H9 (cell line): ENCODE data around the gene AP2A2. TPM values are rescaled to one million over a fixed set of nuclear protein-coding genes. Genes with fewer than 3 reads are reported as not detected.

Experiments
- DNase-seq: peaks from one replicate; pipeline ENCODE4 v3.0.0-alpha.2; 2017
- H2AFZ ChIP-seq: one replicate; pipeline ENCODE4 v1.6.1; 2013; ENCODE audit warnings: mild to moderate bottlenecking, low read length, control low read depth, moderate library complexity
- H2AK5ac ChIP-seq: 2 replicates; pipeline ENCODE4 v1.6.1; 2013; ENCODE audit warnings: low read length, control low read depth, mixed read lengths; ENCODE audit not compliant: insufficient read length
- H2BK120ac ChIP-seq: one replicate; pipeline ENCODE4 v1.6.1; 2013; ENCODE audit warnings: low read depth, mild to moderate bottlenecking, low read length, control low read depth, inconsistent platforms; ENCODE audit not compliant: poor library complexity, severe bottlenecking
- H2BK12ac ChIP-seq: 2 replicates; pipeline ENCODE4 v1.6.1; 2013; ENCODE audit warnings: low read length, control low read depth, mixed read lengths, low read depth; ENCODE audit not compliant: insufficient read length
- H2BK15ac ChIP-seq: 2 replicates; pipeline ENCODE4 v1.6.1; 2013; ENCODE audit warnings: low read depth, low read length, control low read depth
- H2BK20ac ChIP-seq: one replicate; pipeline ENCODE4 v1.6.1; 2013; ENCODE audit warnings: low read depth, mild to moderate bottlenecking, low read length, control low read depth, inconsistent platforms; ENCODE audit not compliant: poor library complexity, severe bottlenecking
- H2BK5ac ChIP-seq: 2 replicates; pipeline ENCODE4 v1.6.1; 2013; ENCODE audit warnings: low read length, control low read depth, mixed read lengths; ENCODE audit not compliant: insufficient read length
- H3K14ac ChIP-seq: 2 replicates; pipeline ENCODE4 v1.6.1; 2013; ENCODE audit warnings: low read length, control low read depth; ENCODE audit not compliant: insufficient read depth
- H3K18ac ChIP-seq: 2 replicates; pipeline ENCODE4 v1.6.1; 2013; ENCODE audit warnings: low read depth, mild to moderate bottlenecking, mixed read lengths, low read length, control low read depth; ENCODE audit not compliant: insufficient read length
- H3K23ac ChIP-seq: 2 replicates; pipeline ENCODE4 v1.6.1; 2013; ENCODE audit warnings: low read length, control low read depth, mixed read lengths, low read depth; ENCODE audit not compliant: insufficient read length
- H3K23me2 ChIP-seq: 2 replicates; pipeline ENCODE4 v1.6.1; 2013; ENCODE audit warnings: low read depth, mild to moderate bottlenecking, mixed read lengths, low read length, control low read depth; ENCODE audit not compliant: insufficient read length, poor library complexity, severe bottlenecking
- H3K27ac ChIP-seq: 2 replicates; pipeline ENCODE4 v1.5.1; 2013; ENCODE audit warnings: low read length, control low read depth, mixed read lengths, low read depth; ENCODE audit not compliant: insufficient read length
- H3K27me3 ChIP-seq: 2 replicates; pipeline ENCODE4 v1.6.1; 2013; ENCODE audit warnings: low read length, control low read depth, inconsistent platforms; ENCODE audit not compliant: insufficient read depth
- H3K4ac ChIP-seq: 2 replicates; pipeline ENCODE4 v1.6.1; 2013; ENCODE audit warnings: low read depth, mild to moderate bottlenecking, control low read depth, inconsistent platforms, low read length, moderate library complexity
- H3K4me1 ChIP-seq: 2 replicates; pipeline ENCODE4 v1.6.1; 2013; ENCODE audit warnings: low read length, control low read depth, inconsistent platforms; ENCODE audit not compliant: insufficient read depth
- H3K4me2 ChIP-seq: 2 replicates; pipeline ENCODE4 v1.6.1; 2013; ENCODE audit warnings: low read length, control low read depth, mixed read lengths; ENCODE audit not compliant: insufficient read length, insufficient read depth
- H3K56ac ChIP-seq: 2 replicates; pipeline ENCODE4 v1.6.1; 2013; ENCODE audit warnings: low read depth, mild to moderate bottlenecking, mixed read lengths, low read length, control low read depth; ENCODE audit not compliant: insufficient read length
- H3K79me1 ChIP-seq: 2 replicates; pipeline ENCODE4 v1.6.1; 2013; ENCODE audit warnings: low read depth, mild to moderate bottlenecking, moderate library complexity, low read length, control low read depth, inconsistent platforms; ENCODE audit not compliant: insufficient read depth, poor library complexity, severe bottlenecking
- H3K79me2 ChIP-seq: 2 replicates; pipeline ENCODE4 v1.6.1; 2013; ENCODE audit warnings: low read length, control low read depth, inconsistent platforms; ENCODE audit not compliant: insufficient read depth
- H3K9ac ChIP-seq: 2 replicates; pipeline ENCODE4 v1.6.1; 2013; ENCODE audit warnings: low read length, control low read depth, mixed read lengths; ENCODE audit not compliant: insufficient read length; ENCODE audit errors: extremely low read depth
- H3K9me3 ChIP-seq: one replicate; pipeline ENCODE4 v1.6.1; 2013; ENCODE audit warnings: low read depth, low read length, inconsistent platforms; ENCODE audit not compliant: control insufficient read depth
- H3T11ph ChIP-seq: one replicate; pipeline ENCODE4 v1.6.1; 2013; ENCODE audit warnings: mild to moderate bottlenecking, low read length, control low read depth, inconsistent platforms
- H4K20me1 ChIP-seq: one replicate; pipeline ENCODE4 v1.6.1; 2013; ENCODE audit not compliant: control insufficient read depth, insufficient read length, insufficient read depth
- H4K5ac ChIP-seq: 2 replicates; pipeline ENCODE4 v1.6.1; 2013; ENCODE audit warnings: low read depth, mild to moderate bottlenecking, mixed read lengths, low read length, control low read depth; ENCODE audit not compliant: insufficient read length
- H4K8ac ChIP-seq: replicated peaks from 2 replicates; pipeline ENCODE4 v1.6.1; 2013; ENCODE audit warnings: low read length, control low read depth, mixed read lengths, low read depth; ENCODE audit not compliant: insufficient read length
- H4K91ac ChIP-seq: 2 replicates; pipeline ENCODE4 v1.6.1; 2013; ENCODE audit warnings: low read depth, mild to moderate bottlenecking, moderate library complexity, mixed read lengths, low read length, control low read depth; ENCODE audit not compliant: insufficient read length
- H3K27ac Mint-ChIP-seq, 3 experiments: 2 replicates in 2 of 3; 3 replicates in 1 of 3; pipeline ENCODE4 v1.8.0; 2020 to 2021; ENCODE audit warnings: mixed read lengths in 3 of 3, mild to moderate bottlenecking in 1 of 3, moderate library complexity in 1 of 3
- H3K27me3 Mint-ChIP-seq: 2 replicates; pipeline ENCODE4 v1.8.0; 2021; ENCODE audit warnings: low read depth, mild to moderate bottlenecking, moderate library complexity, mixed read lengths
- H3K36me3 Mint-ChIP-seq, 3 experiments: 2 replicates in 2 of 3; 3 replicates in 1 of 3; pipeline ENCODE4 v1.8.0; 2020 to 2021; ENCODE audit warnings: low read depth in 3 of 3, mixed read lengths in 3 of 3; ENCODE audit not compliant: insufficient read depth in 1 of 3
- H3K4me1 Mint-ChIP-seq, 2 experiments: 2 replicates each; pipeline ENCODE4 v1.8.0; 2020; ENCODE audit warnings: mixed read lengths in 2 of 2
- H3K4me3 Mint-ChIP-seq, 2 experiments: 2 replicates in 1 of 2; 3 replicates in 1 of 2; pipeline ENCODE4 v1.8.0; 2020 to 2021; ENCODE audit warnings: mild to moderate bottlenecking in 2 of 2, mixed read lengths in 2 of 2, moderate library complexity in 1 of 2
- H3K9me3 Mint-ChIP-seq, 2 experiments: 2 replicates in 1 of 2; 3 replicates in 1 of 2; pipeline ENCODE4 v1.8.0; 2020; ENCODE audit warnings: mild to moderate bottlenecking in 2 of 2, mixed read lengths in 2 of 2, moderate library complexity in 1 of 2
- CTCF ChIP-seq: fragments of 200-600 bp; sonication (generic); conservative IDR thresholded peaks from 3 replicates; pipeline ENCODE4 v1.8.0; 2021; ENCODE audit warnings: antibody characterized with exemption, mild to moderate bottlenecking
- WGBS: extraction: QIAGEN DNeasy Blood & Tissue Kit; methylation state at CpG from one replicate; pipeline ENCODE4 v1.1.7; 2013; ENCODE audit warnings: missing lambda C conversion rate, low lambda C conversion rate, mixed read lengths; ENCODE audit not compliant: insufficient read length; ENCODE audit errors: extremely low coverage; 5-methylcytosine and 5-hydroxymethylcytosine counted together
- total RNA-seq: library from RNA; stranded (reverse); gene quantifications from 2 replicates; pipeline ENCODE4 v1.2.1, GENCODE V29; 2021

AP2A2 gene
- total RNA-seq, 1 experiment from 2014 or later, result 53.7 TPM

- no peaks in the 10 kb centered on the region for H3K4me1 Mint-ChIP-seq
- peak overlapping the region in 1 of 3 experiments; percentile 22; a peak in 1 of 7 replicates for H3K27ac Mint-ChIP-seq
- Histone ChIP-seq H4K5ac (no peak overlapping the region), H4K8ac (no peak overlapping the region), H3K56ac (no peak overlapping the region), H3T11ph (no peak overlapping the region), H3K14ac (no peak overlapping the region), H3K23me2 (no peaks in the 10 kb centered on the region), H3K4me2 (no peak overlapping the region), H4K20me1 (no peaks in the 10 kb centered on the region), H3K79me1 (no peaks in the 10 kb centered on the region), H2AFZ (no peak overlapping the region), H3K4me1 (no peaks in the 10 kb centered on the region), H4K91ac (no peak overlapping the region), H3K9ac (no peak overlapping the region), H3K27ac (no peak overlapping the region), H3K27me3 (no peaks in the 10 kb centered on the region), H2BK15ac (no peak overlapping the region), H2BK120ac (no peak overlapping the region), H2BK12ac (no peak overlapping the region), H2BK5ac (no peak overlapping the region), H3K23ac (no peak overlapping the region), H3K18ac (no peak overlapping the region), H2BK20ac (no peak overlapping the region), H3K79me2 (no peaks in the 10 kb centered on the region), H3K9me3 (no peaks in the 10 kb centered on the region), H3K4ac (no peak overlapping the region), H2AK5ac (no peak overlapping the region)
- no peaks in the 10 kb centered on the region for H3K27me3 Mint-ChIP-seq
- no peaks in the 10 kb centered on the region; a peak in 1 of 7 replicates for H3K36me3 Mint-ChIP-seq
- no CpG with 5 or more reads among the region's 36 CpGs for WGBS
- no peak for TF ChIP-seq CTCF
- peaks cover 0 to 6% of the 10 kb centered on the region in 2 experiments; a peak in 2 of 5 replicates for H3K9me3 Mint-ChIP-seq
- no peak for DNase-seq
- no peak overlapping the region for H3K4me3 Mint-ChIP-seq
Observed at GRCh38 chr11:1027483-1028290, 102.0 kb downstream of the AP2A2 start.
